GM23338 (cell line): ENCODE data around the gene PSMD6. TPM values are rescaled to one million over a fixed set of nuclear protein-coding genes. Genes with fewer than 3 reads are reported as not detected.

ENCODE experiments used
- ATAC-seq: fragments of 200-7000 bp; cut with Tn5 transposase; 3 replicates; pipeline ENCODE4 v1.9.1; 2020
- DNase-seq: peaks from one replicate; pipeline ENCODE4 v3.0.0-alpha.2; 2015; ENCODE audit warnings: low spot score
- H2AFZ ChIP-seq: fragments of 200-600 bp; sonication (generic); 2 replicates; pipeline ENCODE4 v1.8.0; 2016; ENCODE audit warnings: antibody characterized with exemption, mild to moderate bottlenecking, moderate library complexity
- H3F3A ChIP-seq: fragments of 200-600 bp; sonication (generic); replicated peaks from 2 replicates; pipeline ENCODE4 v1.8.0; 2017; ENCODE audit warnings: antibody characterized with exemption, mixed run types, low read depth
- H3K27ac ChIP-seq: fragments of 200-600 bp; sonication (generic); 2 replicates; pipeline ENCODE4 v1.6.1; 2016; ENCODE audit warnings: low read depth
- H3K27me3 ChIP-seq: fragments of 200-600 bp; sonication (generic); 2 replicates; pipeline ENCODE4 v1.8.0; 2016; ENCODE audit warnings: mild to moderate bottlenecking, mixed run types, moderate library complexity; ENCODE audit not compliant: insufficient read depth
- H3K36me3 ChIP-seq: fragments of 200-600 bp; sonication (generic); 2 replicates; pipeline ENCODE4 v1.8.0; 2016; ENCODE audit warnings: mild to moderate bottlenecking; ENCODE audit not compliant: insufficient read depth
- H3K4me1 ChIP-seq: fragments of 200-600 bp; sonication (generic); 2 replicates; pipeline ENCODE4 v1.8.0; 2016; ENCODE audit warnings: mild to moderate bottlenecking, moderate library complexity; ENCODE audit not compliant: insufficient read depth
- H3K4me2 ChIP-seq: fragments of 200-600 bp; sonication (generic); 2 replicates; pipeline ENCODE4 v1.7.1; 2017; ENCODE audit warnings: mixed run types
- H3K4me3 ChIP-seq: fragments of 200-600 bp; sonication (generic); 2 replicates; pipeline ENCODE4 v1.6.1; 2016; ENCODE audit warnings: mixed run types
- H3K79me2 ChIP-seq: fragments of 200-600 bp; sonication (generic); replicated peaks from 2 replicates; pipeline ENCODE4 v1.8.0; 2017; ENCODE audit warnings: mild to moderate bottlenecking; ENCODE audit not compliant: insufficient read depth
- H3K9me2 ChIP-seq: fragments of 200-600 bp; sonication (generic); 2 replicates; pipeline ENCODE4 v1.8.0; 2017; ENCODE audit not compliant: insufficient read depth
- H4K20me1 ChIP-seq: fragments of 200-600 bp; sonication (generic); replicated peaks from 2 replicates; pipeline ENCODE4 v1.8.0; 2017; ENCODE audit warnings: mild to moderate bottlenecking; ENCODE audit not compliant: insufficient read depth
- H3K27ac Mint-ChIP-seq: 2 replicates; pipeline ENCODE4 v1.8.0; 2020; ENCODE audit warnings: inconsistent platforms, mild to moderate bottlenecking, moderate library complexity, mixed read lengths
- H3K27me3 Mint-ChIP-seq: 3 replicates; pipeline ENCODE4 v1.8.0; 2022; ENCODE audit warnings: low read depth, mild to moderate bottlenecking, moderate library complexity, mixed read lengths, inconsistent platforms; ENCODE audit not compliant: insufficient read depth, poor library complexity
- H3K36me3 Mint-ChIP-seq: 3 replicates; pipeline ENCODE4 v1.8.0; 2021; ENCODE audit warnings: low read depth, mild to moderate bottlenecking, inconsistent platforms, moderate library complexity, mixed read lengths
- H3K4me1 Mint-ChIP-seq: 3 replicates; pipeline ENCODE4 v1.8.0; 2020; ENCODE audit warnings: mild to moderate bottlenecking, inconsistent platforms, mixed read lengths
- H3K4me3 Mint-ChIP-seq: 3 replicates; pipeline ENCODE4 v1.8.0; 2021; ENCODE audit warnings: moderate library complexity, mild to moderate bottlenecking, inconsistent platforms, mixed read lengths
- H3K9me3 Mint-ChIP-seq: 3 replicates; pipeline ENCODE4 v1.8.0; 2020; ENCODE audit warnings: moderate library complexity, mild to moderate bottlenecking, inconsistent platforms, mixed read lengths
- CREB1 ChIP-seq: fragments of 250-450 bp; sonication (Bioruptor Pico); IDR thresholded peaks from 2 replicates; pipeline ENCODE4 v1.5.0; 2020; ENCODE audit warnings: low read depth, mild to moderate bottlenecking, moderate library complexity
- CTCF ChIP-seq, 2 experiments: fragments of 200-600 bp in 1 of 2; sonication (generic) in 1 of 2; conservative IDR thresholded peaks; 2 replicates each; pipeline versions ENCODE4 v1.5.1 to v1.6.1; 2016 to 2017; ENCODE audit warnings: antibody characterized with exemption in 2 of 2, low read depth in 2 of 2, mild to moderate bottlenecking in 2 of 2, moderate library complexity in 1 of 2
- ETS1 ChIP-seq: IDR thresholded peaks from 2 replicates; pipeline ENCODE4 v1.6.1; 2016; ENCODE audit warnings: antibody characterized with exemption
- JUNB ChIP-seq: IDR thresholded peaks from one replicate; pipeline ENCODE4 v1.6.1; 2016; ENCODE audit warnings: antibody characterized with exemption; ENCODE audit not compliant: unreplicated experiment
- NANOG ChIP-seq: IDR thresholded peaks from 2 replicates; pipeline ENCODE4 v1.6.1; 2016; ENCODE audit warnings: antibody characterized with exemption, borderline replicate concordance
- POLR2AphosphoS5 ChIP-seq: IDR thresholded peaks from 2 replicates; pipeline ENCODE4 v1.6.1; 2016; ENCODE audit warnings: antibody characterized with exemption, low read depth
- REST ChIP-seq: IDR thresholded peaks from one replicate; pipeline ENCODE4 v1.6.1; 2018; ENCODE audit warnings: antibody characterized with exemption; ENCODE audit not compliant: unreplicated experiment
- STAT1 ChIP-seq: IDR thresholded peaks from one replicate; pipeline ENCODE4 v1.6.1; 2016; ENCODE audit warnings: antibody characterized with exemption; ENCODE audit not compliant: unreplicated experiment
- ZNF114 ChIP-seq: fragments of 250-450 bp; sonication (Bioruptor Pico); IDR thresholded peaks from 2 replicates; pipeline ENCODE4 v1.5.0; 2020; ENCODE audit warnings: mild to moderate bottlenecking, moderate library complexity
- polyA plus RNA-seq: library from polyadenylated mRNA; unstranded; fragments of >200 nt; fragmentation: Nextera tagmentation; extraction: Ambion mirVana; gene quantifications from 2 replicates; pipeline ENCODE4 v1.2.1, GENCODE V29; 2016
- total RNA-seq: library from RNA; depleted of rRNA; stranded (reverse); fragments of >200 nt; shearing (Covaris generic); gene quantifications from 2 replicates; pipeline ENCODE4 v1.2.3, GENCODE V29; 2014

Gene PSMD6
- total and polyA plus RNA-seq, 2 experiments from 2014 or later: 98.1 to 205 TPM

- Histone ChIP-seq H4K20me1 (no peaks in the 10 kb centered on the region), H3K36me3 (no peaks in the 10 kb centered on the region), H3K27me3 (no peaks in the 10 kb centered on the region), H2AFZ (peak overlapping the region; percentile 50; the same call in 1 of the 2 replicates), H3K4me1 (peaks cover 13% of the 10 kb centered on the region), H3K4me2 (no peak overlapping the region), H3K79me2 (no peaks in the 10 kb centered on the region), H3K27ac (no peak overlapping the region), H3K9me2 (no peaks in the 10 kb centered on the region), H3F3A (no peaks in the 10 kb centered on the region), H3K4me3 (no peak overlapping the region)
- Mint-ChIP-seq H3K36me3 (no peaks in the 10 kb centered on the region), H3K27ac (no peak overlapping the region), H3K9me3 (no peaks in the 10 kb centered on the region; the same call in 1 of the 3 replicates), H3K4me3 (no peak overlapping the region), H3K27me3 (peaks cover 2% of the 10 kb centered on the region), H3K4me1 (peaks cover 27% of the 10 kb centered on the region)
- no peak for ATAC-seq
- TF ChIP-seq ETS1 (no peak), ZNF114 (CRISPR knock-in tag) (no peak), NANOG (no peak), STAT1 (no peak), POLR2AphosphoS5 (no peak), CREB1 (CRISPR knock-in tag) (no peak), CTCF (conservative IDR thresholded peaks at IDR 0.05; ENCODE audit: low read depth in 2 of 2) (no peak), REST (no peak)
- no peak for DNase-seq
Measured at GRCh38 chr3:64029287-64029686, 6.0 kb upstream of the PSMD6 start.

- Mint-ChIP-seq H3K9me3 (no peaks in the 10 kb centered on the region; the same call in 1 of the 3 replicates), H3K27ac (no peak overlapping the region), H3K27me3 (peaks cover 2% of the 10 kb centered on the region), H3K4me3 (no peak overlapping the region), H3K36me3 (no peaks in the 10 kb centered on the region), H3K4me1 (peaks cover 29% of the 10 kb centered on the region)
- Histone ChIP-seq H3K4me1 (peaks cover 13% of the 10 kb centered on the region), H3K27ac (no peak overlapping the region), H3K79me2 (no peaks in the 10 kb centered on the region), H3K4me2 (no peak overlapping the region; the same call in 1 of the 2 replicates), H3K27me3 (no peaks in the 10 kb centered on the region), H3K36me3 (no peaks in the 10 kb centered on the region), H3K4me3 (no peak overlapping the region), H4K20me1 (no peaks in the 10 kb centered on the region), H3F3A (no peaks in the 10 kb centered on the region), H3K9me2 (no peaks in the 10 kb centered on the region), H2AFZ (peak overlapping the region; percentile 50; the same call in 1 of the 2 replicates)
- DNase-seq (no peak), ATAC-seq (peak; percentile 33)
- TF ChIP-seq JUNB (no peak), ZNF114 (CRISPR knock-in tag) (no peak), STAT1 (no peak), POLR2AphosphoS5 (no peak)
Measured at GRCh38 chr3:64028754-64029153, 5.5 kb upstream of the PSMD6 start.
